Ovary (tissue), 9 donors: Measurements from ENCODE around the gene LGR6. TPM values are rescaled to one million over a fixed set of nuclear protein-coding genes. Genes with fewer than 3 reads are reported as not detected.

Experiments used
- DNase-seq, 5 donors: peaks; one replicate each; pipeline ENCODE4 v3.0.0-alpha.2; 2019 to 2020
- H3K27ac ChIP-seq, 2 donors: fragments of 200-600 bp; one replicate each; pipeline versions ENCODE4 v1.5.1 to v1.8.0; 2019 to 2022
- H3K27me3 ChIP-seq: fragments of 200-600 bp; one replicate; pipeline ENCODE4 v1.8.0; 2022
- H3K36me3 ChIP-seq: fragments of 200-600 bp; sonication (generic); one replicate; pipeline ENCODE4 v1.5.1; 2019
- H3K4me1 ChIP-seq: one replicate; pipeline ENCODE4 v1.8.1; 2013; ENCODE audit warnings: mild to moderate bottlenecking, moderate library complexity; ENCODE audit not compliant: insufficient read depth
- H3K4me3 ChIP-seq: fragments of 200-600 bp; sonication (generic); one replicate; pipeline ENCODE4 v1.5.1; 2017
- H3K9me3 ChIP-seq, 2 donors: fragments of 200-600 bp in 1 of 2; sonication (generic) in 1 of 2; one replicate each; pipeline versions ENCODE4 v1.5.1 to v1.8.1; 2013 to 2019; ENCODE audit warnings: mild to moderate bottlenecking in 1 of 2, moderate library complexity in 1 of 2
- EP300 ChIP-seq: sonication (generic); formaldehyde crosslinking; IDR thresholded peaks from one replicate; pipeline ENCODE4 v1.6.1; 2017; ENCODE audit warnings: antibody characterized with exemption
- POLR2A ChIP-seq: fragments of 450-650 bp; IDR thresholded peaks from one replicate; pipeline ENCODE4 v1.6.1; 2017; ENCODE audit warnings: antibody characterized with exemption, mild to moderate bottlenecking, moderate library complexity
- WGBS, 3 donors: extraction: QIAGEN DNeasy Blood & Tissue Kit in 1 of 3; methylation state at CpG; one replicate each; pipeline versions ENCODE4 v1.1.5 to v1.1.7; 2013 to 2017; 5-methylcytosine and 5-hydroxymethylcytosine counted together
- intact Hi-C, 4 donors: fragments of 100-400 bp; cut with DNase I; formaldehyde crosslinking; loops; one replicate each; pipeline versions ENCODE4 v1.11.0 to v1.15.1; 2022 to 2023
- polyA plus RNA-seq, 2 donors: library from polyadenylated mRNA; stranded (reverse); fragments of 200-250 nt in 1 of 2; fragments of 350-450 nt in 1 of 2; fragmentation: Illumina TruSeq in 1 of 2; extraction: RNeasy Lipid Tissue Mini Kit (QIAGEN cat#74804) in 1 of 2; gene quantifications; one replicate each; pipeline ENCODE4 v1.2.3, GENCODE V29; 2013 to 2014
- total RNA-seq, 7 donors: library from RNA; depleted of rRNA in 2 of 7; stranded (reverse); fragments of >200 nt in 2 of 7; fragmentation: NEBNext Ultra II Directional in 3 of 7; extraction: Animal tissue kit (Norgen Biotek cat#: 25700) in 3 of 7; gene quantifications; one replicate each; pipeline versions ENCODE4 v1.1.0 to v1.2.4, GENCODE V29; 2016 to 2023
- TF ChIP-seq, protein P1 (sequence below), 3 donors: fragments of 450-650 bp in 2 of 3; fragments of 200-600 bp in 1 of 3; IDR thresholded peaks; one replicate each; pipeline versions ENCODE4 v1.5.1 to v1.8.0; 2016 to 2022; ENCODE audit warnings: antibody characterized with exemption in 3 of 3, mild to moderate bottlenecking in 1 of 3
- donor health status: DM: no; HTN: no; CAD: no; lungs with moderate emphysema.
- donor health status: DM: no; HTN: no; CAD: no.
- donor health status: Bipolar disorder and iron deficiency.
- donor health status: DM: yes; HTN: yes; CAD: no.
- donor health status: DM: no; HTN: no; CAD: no.
- donor health status: DM: yes; HTN: yes; CAD: no.

The LGR6 gene
- total and polyA plus RNA-seq, 9 donors = 0.24 to 12.4 (median 1.4) TPM

- H3K4me3 ChIP-seq = no peak overlapping the region
- H3K36me3 ChIP-seq = no peaks in the 10 kb centered on the region
- H3K9me3 ChIP-seq = no peaks in the 10 kb centered on the region
- H3K4me1 ChIP-seq = no peaks in the 10 kb centered on the region
- H3K27me3 ChIP-seq = no peaks in the 10 kb centered on the region
- no peak overlapping the region for H3K27ac ChIP-seq
- intact Hi-C loops = no loop called here
- DNase-seq = no peak
- no peak for TF ChIP-seq EP300
- TF ChIP-seq, protein P1, sequence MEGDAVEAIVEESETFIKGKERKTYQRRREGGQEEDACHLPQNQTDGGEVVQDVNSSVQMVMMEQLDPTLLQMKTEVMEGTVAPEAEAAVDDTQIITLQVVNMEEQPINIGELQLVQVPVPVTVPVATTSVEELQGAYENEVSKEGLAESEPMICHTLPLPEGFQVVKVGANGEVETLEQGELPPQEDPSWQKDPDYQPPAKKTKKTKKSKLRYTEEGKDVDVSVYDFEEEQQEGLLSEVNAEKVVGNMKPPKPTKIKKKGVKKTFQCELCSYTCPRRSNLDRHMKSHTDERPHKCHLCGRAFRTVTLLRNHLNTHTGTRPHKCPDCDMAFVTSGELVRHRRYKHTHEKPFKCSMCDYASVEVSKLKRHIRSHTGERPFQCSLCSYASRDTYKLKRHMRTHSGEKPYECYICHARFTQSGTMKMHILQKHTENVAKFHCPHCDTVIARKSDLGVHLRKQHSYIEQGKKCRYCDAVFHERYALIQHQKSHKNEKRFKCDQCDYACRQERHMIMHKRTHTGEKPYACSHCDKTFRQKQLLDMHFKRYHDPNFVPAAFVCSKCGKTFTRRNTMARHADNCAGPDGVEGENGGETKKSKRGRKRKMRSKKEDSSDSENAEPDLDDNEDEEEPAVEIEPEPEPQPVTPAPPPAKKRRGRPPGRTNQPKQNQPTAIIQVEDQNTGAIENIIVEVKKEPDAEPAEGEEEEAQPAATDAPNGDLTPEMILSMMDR (IDR thresholded peaks at IDR 0.05) = no peak
- TF ChIP-seq POLR2A = no peak
- 71 to 85% (median 82%) methylated on average over 5 of the region's 5 CpGs for WGBS, 3 donors
These were observed 35.8 kb downstream of the LGR6 start for GRCh38 chr1:202229376-202229775.

GRCh38 chr1:202230061-202230938 is 36.7 kb downstream of the LGR6 start:
- no peaks in the 10 kb centered on the region for H3K36me3 ChIP-seq
- H3K4me1 ChIP-seq = no peaks in the 10 kb centered on the region
- WGBS, 3 donors = 81 to 83% (median 83%) methylated on average over 10 of the region's 10 CpGs
- H3K27ac ChIP-seq = no peak overlapping the region
- H3K27me3 ChIP-seq = no peaks in the 10 kb centered on the region
- no peak overlapping the region for H3K4me3 ChIP-seq
- intact Hi-C loops = no loop called here
- no peak for DNase-seq
- H3K9me3 ChIP-seq = no peaks in the 10 kb centered on the region
- TF ChIP-seq EP300 (no peak), POLR2A (no peak)
- TF ChIP-seq, protein P1 (IDR thresholded peaks at IDR 0.05) = no peak

GRCh38 chr1:202230939-202231645 is 37.5 kb downstream of the LGR6 start:
- H3K36me3 ChIP-seq = no peaks in the 10 kb centered on the region
- H3K4me3 ChIP-seq = no peak overlapping the region
- H3K9me3 ChIP-seq = no peaks in the 10 kb centered on the region
- no peak overlapping the region for H3K27ac ChIP-seq
- no peaks in the 10 kb centered on the region for H3K27me3 ChIP-seq
- TF ChIP-seq EP300 (no peak), POLR2A (no peak)
- TF ChIP-seq, protein P1 (IDR thresholded peaks at IDR 0.05) = no peak
- 68 to 70% (median 70%) methylated on average over 8 of the region's 8 CpGs for WGBS, 3 donors
- DNase-seq = no peak
- H3K4me1 ChIP-seq = peaks cover 2% of the 10 kb centered on the region
- intact Hi-C loops = no loop called here

GRCh38 chr1:202233171-202233570 is 39.6 kb downstream of the LGR6 start:
- Histone ChIP-seq H3K36me3 (no peaks in the 10 kb centered on the region), H3K4me1 (peaks cover 2% of the 10 kb centered on the region), H3K4me3 (no peak overlapping the region), H3K9me3 (no peaks in the 10 kb centered on the region), H3K27me3 (no peaks in the 10 kb centered on the region), H3K27ac (no peak overlapping the region)
- DNase-seq = no peak
- TF ChIP-seq EP300 = no peak
- TF ChIP-seq, protein P1 (IDR thresholded peaks at IDR 0.05) = no peak
- no peak for TF ChIP-seq POLR2A
- WGBS, 3 donors = 45 to 85% (median 76%) methylated on average over 4 of the region's 4 CpGs
- intact Hi-C loops = no loop called here
